Hepatocyte (in vitro differentiated cells): ENCODE data around the gene MAPK4. TPM values are rescaled to one million over a fixed set of nuclear protein-coding genes. Genes with fewer than 3 reads are reported as not detected.

Experiments used
- DNase-seq: peaks from one replicate; pipeline ENCODE4 v3.0.0-alpha.2; 2016; ENCODE audit warnings: low spot score
- H2AFZ ChIP-seq: fragments of 200-600 bp; sonication (generic); 2 replicates; pipeline ENCODE4 v1.6.0; 2016; ENCODE audit warnings: antibody characterized with exemption, mild to moderate bottlenecking
- H3K27ac ChIP-seq: fragments of 200-600 bp; sonication (generic); 2 replicates; pipeline ENCODE4 v1.5.1; 2016; ENCODE audit warnings: mild to moderate bottlenecking
- H3K27me3 ChIP-seq: fragments of 200-600 bp; sonication (generic); 2 replicates; pipeline ENCODE4 v1.6.1; 2016
- H3K36me3 ChIP-seq: fragments of 200-600 bp; sonication (generic); replicated peaks from 2 replicates; pipeline ENCODE4 v1.5.1; 2016; ENCODE audit warnings: low read depth; ENCODE audit not compliant: insufficient read depth
- H3K4me1 ChIP-seq: fragments of 200-600 bp; sonication (generic); 2 replicates; pipeline ENCODE4 v1.5.1; 2016; ENCODE audit warnings: mild to moderate bottlenecking, moderate library complexity; ENCODE audit not compliant: insufficient read depth
- H3K4me2 ChIP-seq: fragments of 200-600 bp; sonication (generic); 2 replicates; pipeline ENCODE4 v1.6.0; 2016
- H3K4me3 ChIP-seq: fragments of 200-600 bp; sonication (generic); 2 replicates; pipeline ENCODE4 v1.5.1; 2016; ENCODE audit warnings: mild to moderate bottlenecking
- H3K79me2 ChIP-seq: fragments of 200-600 bp; sonication (generic); 2 replicates; pipeline ENCODE4 v1.6.0; 2017; ENCODE audit warnings: mild to moderate bottlenecking
- H3K9me2 ChIP-seq: fragments of 200-600 bp; sonication (generic); replicated peaks from 2 replicates; pipeline ENCODE4 v1.6.0; 2017; ENCODE audit warnings: mild to moderate bottlenecking; ENCODE audit not compliant: insufficient read depth
- H3K9me3 ChIP-seq: fragments of 200-600 bp; sonication (generic); 2 replicates; pipeline ENCODE4 v1.5.1; 2016; ENCODE audit warnings: low read depth, mild to moderate bottlenecking
- H4K20me1 ChIP-seq: fragments of 200-600 bp; sonication (generic); 2 replicates; pipeline ENCODE4 v1.6.0; 2016; ENCODE audit warnings: mild to moderate bottlenecking; ENCODE audit not compliant: insufficient read depth, poor library complexity, severe bottlenecking
- CTCF ChIP-seq: fragments of 200-600 bp; sonication (generic); IDR thresholded peaks from 2 replicates; pipeline ENCODE4 v1.5.1; 2016; ENCODE audit warnings: antibody characterized with exemption, mild to moderate bottlenecking; ENCODE audit not compliant: poor library complexity
- EZH2 ChIP-seq: fragments of 200-600 bp; sonication (generic); IDR thresholded peaks from 2 replicates; pipeline ENCODE4 v1.6.1; 2016; ENCODE audit warnings: antibody characterized with exemption, mild to moderate bottlenecking, borderline replicate concordance
- EZH2phosphoT487 ChIP-seq: fragments of 200-600 bp; sonication (generic); IDR thresholded peaks from one replicate; pipeline ENCODE4 v1.6.1; 2018; ENCODE audit warnings: antibody characterized with exemption, mild to moderate bottlenecking, low read depth, moderate library complexity; ENCODE audit not compliant: unreplicated experiment, severe bottlenecking
- WGBS: methylation state at CpG from one replicate; pipeline ENCODE4 v1.1.6; 2016; ENCODE audit warnings: low lambda C conversion rate; ENCODE audit errors: missing lambda C conversion rate; 5-methylcytosine and 5-hydroxymethylcytosine counted together
- polyA plus RNA-seq: library from polyadenylated mRNA; unstranded; fragments of >200 nt; fragmentation: Nextera tagmentation; extraction: Ambion mirVana; gene quantifications from 2 replicates; pipeline ENCODE4 v1.2.1, GENCODE V29; 2016
- total RNA-seq: library from RNA; depleted of rRNA; stranded (reverse); fragments of >200 nt; gene quantifications from 2 replicates; pipeline ENCODE4 v1.2.3, GENCODE V29; 2014

Gene MAPK4
- total and polyA plus RNA-seq, 2 experiments from 2014 or later, result 2.0 to 2.4 TPM

- Histone ChIP-seq H3K27me3 (no peaks in the 10 kb centered on the region), H3K9me3 (no peaks in the 10 kb centered on the region), H3K4me2 (no peak overlapping the region), H3K27ac (no peak overlapping the region), H3K79me2 (no peaks in the 10 kb centered on the region), H3K9me2 (no peaks in the 10 kb centered on the region), H3K36me3 (no peaks in the 10 kb centered on the region), H3K4me1 (no peaks in the 10 kb centered on the region), H3K4me3 (no peak overlapping the region), H4K20me1 (no peaks in the 10 kb centered on the region), H2AFZ (no peak overlapping the region)
- no peak for TF ChIP-seq EZH2phosphoT487
- TF ChIP-seq CTCF, result no peak
- no peak for TF ChIP-seq EZH2
- DNase-seq, result peak; percentile 18
- 89% methylated on average over 7 of the region's 7 CpGs for WGBS
Measured at GRCh38 chr18:50715919-50716318, 156.0 kb downstream of the MAPK4 start.

- no peaks in the 10 kb centered on the region for H3K9me2 ChIP-seq
- H3K27ac ChIP-seq, result no peak overlapping the region
- no peaks in the 10 kb centered on the region for H3K4me1 ChIP-seq
- WGBS, result 95% methylated on average over 4 of the region's 4 CpGs
- no peak for TF ChIP-seq EZH2phosphoT487
- H3K36me3 ChIP-seq, result no peaks in the 10 kb centered on the region
- no peaks in the 10 kb centered on the region for H3K9me3 ChIP-seq
- DNase-seq, result no peak
- H3K27me3 ChIP-seq, result no peaks in the 10 kb centered on the region
- no peak overlapping the region for H3K4me3 ChIP-seq
- H3K4me2 ChIP-seq, result no peak overlapping the region
- no peaks in the 10 kb centered on the region for H3K79me2 ChIP-seq
- no peak overlapping the region for H2AFZ ChIP-seq
- H4K20me1 ChIP-seq, result no peaks in the 10 kb centered on the region
Measured at GRCh38 chr18:50716902-50717301, 157.0 kb downstream of the MAPK4 start.

GRCh38 chr18:50717563-50717962, 157.7 kb downstream of the MAPK4 start:
- no peak overlapping the region for H3K27ac ChIP-seq
- H3K27me3 ChIP-seq, result no peaks in the 10 kb centered on the region
- no peak overlapping the region for H3K4me2 ChIP-seq
- no peaks in the 10 kb centered on the region for H4K20me1 ChIP-seq
- no peak overlapping the region for H3K4me3 ChIP-seq
- no peaks in the 10 kb centered on the region for H3K4me1 ChIP-seq
- 81% methylated on average over 2 of the region's 2 CpGs for WGBS
- H3K36me3 ChIP-seq, result no peaks in the 10 kb centered on the region
- TF ChIP-seq EZH2phosphoT487 (no peak), EZH2 (no peak), CTCF (no peak)
- no peak for DNase-seq
- H2AFZ ChIP-seq, result no peak overlapping the region
- no peaks in the 10 kb centered on the region for H3K79me2 ChIP-seq
- H3K9me2 ChIP-seq, result no peaks in the 10 kb centered on the region
- no peaks in the 10 kb centered on the region for H3K9me3 ChIP-seq

GRCh38 chr18:50719471-50720324, 159.8 kb downstream of the MAPK4 start:
- Histone ChIP-seq H4K20me1 (no peaks in the 10 kb centered on the region), H3K4me2 (no peak overlapping the region), H3K4me1 (no peaks in the 10 kb centered on the region), H3K36me3 (no peaks in the 10 kb centered on the region), H2AFZ (no peak overlapping the region), H3K27ac (no peak overlapping the region), H3K79me2 (no peaks in the 10 kb centered on the region), H3K9me3 (no peaks in the 10 kb centered on the region), H3K4me3 (no peak overlapping the region), H3K9me2 (no peaks in the 10 kb centered on the region), H3K27me3 (no peaks in the 10 kb centered on the region)
- TF ChIP-seq EZH2 (no peak), CTCF (no peak), EZH2phosphoT487 (no peak)
- 85% methylated on average over 11 of the region's 11 CpGs for WGBS
- DNase-seq, result no peak
